Esophagus muscularis mucosa (tissue), 4 donors: ENCODE results near the gene ACAA2.

Experiments used
- EP300 ChIP-seq: sonication (generic); formaldehyde crosslinking; IDR thresholded peaks from one replicate; pipeline ENCODE4 v1.6.1; 2017; ENCODE audit warnings: antibody characterized with exemption
- POLR2A ChIP-seq: fragments of 450-650 bp; IDR thresholded peaks from one replicate; pipeline ENCODE4 v1.6.1; 2017; ENCODE audit warnings: antibody characterized with exemption, moderate library complexity, mild to moderate bottlenecking, low read depth
- POLR2AphosphoS5 ChIP-seq, 2 donors: sonication (generic); formaldehyde crosslinking; IDR thresholded peaks; one replicate each; pipeline ENCODE4 v1.6.1; 2017; ENCODE audit warnings: antibody characterized with exemption in 2 of 2
- TF ChIP-seq, protein P1 (sequence below), 3 experiments: fragments of 200-600 bp in 2 of 3; fragments of 450-650 bp in 1 of 3; sonication (generic) in 2 of 3; IDR thresholded peaks; one replicate each; pipeline ENCODE4 v1.5.1; 2017 to 2019; ENCODE audit warnings: antibody characterized with exemption in 3 of 3, mild to moderate bottlenecking in 2 of 3, moderate library complexity in 1 of 3

DNA sequence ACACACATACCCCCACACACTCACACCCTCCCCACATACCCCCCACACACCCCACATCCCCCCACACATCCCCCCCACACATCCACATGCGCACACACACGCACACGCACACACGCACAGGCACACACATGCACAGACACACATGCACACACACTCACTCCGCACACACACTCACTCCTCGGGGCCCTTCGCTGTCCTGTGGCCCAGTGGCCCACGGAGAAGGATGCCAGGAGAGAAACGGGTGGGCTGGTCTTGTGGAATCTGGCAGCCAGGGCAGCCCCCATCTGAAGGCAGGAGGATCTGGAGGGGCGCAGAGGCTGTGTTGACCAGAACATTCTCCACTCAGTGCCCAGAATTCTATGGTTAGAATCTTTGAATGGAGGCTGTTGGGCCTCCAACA lies 51.6 kb downstream of the ACAA2 start:
- no peak for TF ChIP-seq POLR2A
- TF ChIP-seq, protein P1, sequence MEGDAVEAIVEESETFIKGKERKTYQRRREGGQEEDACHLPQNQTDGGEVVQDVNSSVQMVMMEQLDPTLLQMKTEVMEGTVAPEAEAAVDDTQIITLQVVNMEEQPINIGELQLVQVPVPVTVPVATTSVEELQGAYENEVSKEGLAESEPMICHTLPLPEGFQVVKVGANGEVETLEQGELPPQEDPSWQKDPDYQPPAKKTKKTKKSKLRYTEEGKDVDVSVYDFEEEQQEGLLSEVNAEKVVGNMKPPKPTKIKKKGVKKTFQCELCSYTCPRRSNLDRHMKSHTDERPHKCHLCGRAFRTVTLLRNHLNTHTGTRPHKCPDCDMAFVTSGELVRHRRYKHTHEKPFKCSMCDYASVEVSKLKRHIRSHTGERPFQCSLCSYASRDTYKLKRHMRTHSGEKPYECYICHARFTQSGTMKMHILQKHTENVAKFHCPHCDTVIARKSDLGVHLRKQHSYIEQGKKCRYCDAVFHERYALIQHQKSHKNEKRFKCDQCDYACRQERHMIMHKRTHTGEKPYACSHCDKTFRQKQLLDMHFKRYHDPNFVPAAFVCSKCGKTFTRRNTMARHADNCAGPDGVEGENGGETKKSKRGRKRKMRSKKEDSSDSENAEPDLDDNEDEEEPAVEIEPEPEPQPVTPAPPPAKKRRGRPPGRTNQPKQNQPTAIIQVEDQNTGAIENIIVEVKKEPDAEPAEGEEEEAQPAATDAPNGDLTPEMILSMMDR (IDR thresholded peaks at IDR 0.05) = no peak
- no peak for TF ChIP-seq EP300
- TF ChIP-seq POLR2AphosphoS5 (IDR thresholded peaks at IDR 0.05) = no peak
